Mesenchymal stem cell (in vitro differentiated cells and primary cell): ENCODE results near the gene HBD.

Experiments used
- DNase-seq: peaks from one replicate; pipeline ENCODE4 v3.0.0-alpha.2; 2013
- H2AFZ ChIP-seq: one replicate; pipeline ENCODE4 v1.6.1; 2013; ENCODE audit warnings: low read depth, mild to moderate bottlenecking, control low read depth, inconsistent platforms, low read length, moderate library complexity
- H2AK5ac ChIP-seq: 2 replicates; pipeline ENCODE4 v1.6.1; 2013; ENCODE audit warnings: low read length, moderate library complexity, mild to moderate bottlenecking, inconsistent platforms; ENCODE audit not compliant: severe bottlenecking
- H2BK120ac ChIP-seq: one replicate; pipeline ENCODE4 v1.6.1; 2013; ENCODE audit warnings: low read depth, mild to moderate bottlenecking, inconsistent platforms, low read length, moderate library complexity
- H2BK12ac ChIP-seq, 2 experiments: one replicate each; pipeline ENCODE4 v1.6.1; 2013; ENCODE audit warnings: inconsistent platforms in 2 of 2, low read length in 2 of 2, mild to moderate bottlenecking in 2 of 2, moderate library complexity in 2 of 2, control low read depth in 1 of 2
- H2BK15ac ChIP-seq: one replicate; pipeline ENCODE4 v1.6.1; 2013; ENCODE audit warnings: mild to moderate bottlenecking, low read depth, inconsistent platforms; ENCODE audit not compliant: poor library complexity, severe bottlenecking
- H2BK5ac ChIP-seq: 2 replicates; pipeline ENCODE4 v1.6.1; 2013; ENCODE audit warnings: low read depth, mild to moderate bottlenecking, low read length, control low read depth, inconsistent platforms; ENCODE audit not compliant: poor library complexity, severe bottlenecking
- H3K14ac ChIP-seq, 2 experiments: one replicate each; pipeline ENCODE4 v1.6.1; 2013; ENCODE audit warnings: inconsistent platforms in 2 of 2, low read length in 2 of 2, control low read depth in 1 of 2, mild to moderate bottlenecking in 1 of 2, moderate library complexity in 1 of 2
- H3K18ac ChIP-seq, 2 experiments: one replicate each; pipeline ENCODE4 v1.6.1; 2013; ENCODE audit warnings: inconsistent platforms in 2 of 2, low read length in 2 of 2, control low read depth in 1 of 2, low read depth in 1 of 2, mild to moderate bottlenecking in 1 of 2
- H3K23ac ChIP-seq, 2 experiments: one replicate each; pipeline ENCODE4 v1.6.1; 2013; ENCODE audit warnings: inconsistent platforms in 2 of 2, low read length in 2 of 2, mild to moderate bottlenecking in 2 of 2, moderate library complexity in 2 of 2, control low read depth in 1 of 2
- H3K27ac ChIP-seq: 2 replicates; pipeline ENCODE4 v1.5.1; 2013; ENCODE audit warnings: mild to moderate bottlenecking, moderate library complexity, low read length, control low read depth, inconsistent platforms; ENCODE audit not compliant: poor library complexity, severe bottlenecking
- H3K27me3 ChIP-seq, 2 experiments: 2 replicates each; pipeline versions ENCODE4 v1.6.1 to v1.7.0; 2013; ENCODE audit warnings: low read length in 2 of 2, mild to moderate bottlenecking in 2 of 2, moderate library complexity in 2 of 2, control low read depth in 1 of 2, inconsistent platforms in 1 of 2; ENCODE audit not compliant: control insufficient read depth in 1 of 2, insufficient read depth in 1 of 2
- H3K36me3 ChIP-seq, 2 experiments: 2 replicates each; pipeline versions ENCODE4 v1.6.1 to v1.7.0; 2013; ENCODE audit warnings: low read length in 2 of 2, control low read depth in 1 of 2, inconsistent platforms in 1 of 2, low read depth in 1 of 2, mild to moderate bottlenecking in 1 of 2; ENCODE audit not compliant: insufficient read depth in 2 of 2, control insufficient read depth in 1 of 2
- H3K4ac ChIP-seq, 2 experiments: one replicate each; pipeline ENCODE4 v1.6.1; 2013; ENCODE audit warnings: inconsistent platforms in 2 of 2, low read length in 2 of 2, mild to moderate bottlenecking in 2 of 2, moderate library complexity in 2 of 2, control low read depth in 1 of 2, low read depth in 1 of 2
- H3K4me1 ChIP-seq: 2 replicates; pipeline ENCODE4 v1.6.1; 2013; ENCODE audit warnings: low read depth, low read length, control low read depth; ENCODE audit not compliant: control insufficient read depth, insufficient read depth
- H3K4me2 ChIP-seq: 2 replicates; pipeline ENCODE4 v1.6.1; 2013; ENCODE audit warnings: low read length, mild to moderate bottlenecking, inconsistent platforms; ENCODE audit not compliant: poor library complexity, severe bottlenecking
- H3K4me3 ChIP-seq, 2 experiments: 2 replicates each; pipeline versions ENCODE4 v1.5.1 to v1.7.0; 2013; ENCODE audit warnings: low read length in 2 of 2, mild to moderate bottlenecking in 2 of 2, control low read depth in 1 of 2, low read depth in 1 of 2; ENCODE audit not compliant: insufficient read depth in 1 of 2
- H3K79me1 ChIP-seq: replicated peaks from 2 replicates; pipeline ENCODE4 v1.6.1; 2013; ENCODE audit warnings: mild to moderate bottlenecking, control low read depth, low read length, inconsistent platforms; ENCODE audit not compliant: poor library complexity, severe bottlenecking
- H3K9ac ChIP-seq: 2 replicates; pipeline ENCODE4 v1.7.0; 2013; ENCODE audit warnings: mild to moderate bottlenecking, low read length, moderate library complexity
- H3K9me3 ChIP-seq: 2 replicates; pipeline ENCODE4 v1.7.0; 2013; ENCODE audit warnings: mild to moderate bottlenecking, low read length; ENCODE audit not compliant: control insufficient read depth
- H4K8ac ChIP-seq: one replicate; pipeline ENCODE4 v1.6.1; 2013; ENCODE audit warnings: inconsistent platforms, mild to moderate bottlenecking, low read length, moderate library complexity
- H4K91ac ChIP-seq: one replicate; pipeline ENCODE4 v1.6.1; 2013; ENCODE audit warnings: mild to moderate bottlenecking, low read length, inconsistent platforms
- WGBS: methylation state at CpG from one replicate; pipeline ENCODE4 v1.1.7; 2013; ENCODE audit warnings: mixed read lengths; 5-methylcytosine and 5-hydroxymethylcytosine counted together

Gene HBD

DNA sequence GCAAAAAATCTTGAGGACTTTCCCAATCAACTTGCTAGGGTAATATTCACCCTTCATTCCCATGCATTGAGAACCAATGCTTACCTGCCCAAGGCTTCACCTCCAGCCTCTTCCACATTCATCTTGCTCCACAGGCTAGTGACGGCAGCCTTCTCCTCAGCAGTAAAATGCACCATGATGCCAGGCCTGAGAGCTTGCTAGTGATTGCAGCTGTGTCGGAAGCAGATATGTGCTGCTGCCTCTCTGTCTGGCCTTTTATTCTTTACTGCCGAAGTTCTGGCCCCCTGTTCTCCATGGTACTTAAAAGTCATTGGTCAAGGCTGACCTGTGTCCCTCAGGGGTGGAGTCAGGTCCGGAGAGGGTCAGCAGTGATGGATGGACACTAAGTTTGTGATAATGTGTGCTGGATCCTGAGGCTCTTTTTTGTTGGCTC, 35.4 kb upstream of the HBD start, which contains the start of gene HBE1:
HBE1 (minus strand) TSS at position 231 of the 433 bp plus-strand sequence; CDS start at position 176, 55 bp downstream.
- no peak within 1 kb of the TSS for H4K91ac ChIP-seq
- H3K27ac ChIP-seq, result no peak within 1 kb of the TSS
- H2BK120ac ChIP-seq, result no peak within 1 kb of the TSS
- H3K27me3 ChIP-seq, result no peaks in the 10 kb centered on the region
- H2AFZ ChIP-seq, result no peak within 1 kb of the TSS
- H3K18ac ChIP-seq, result no peak within 1 kb of the TSS
- DNase-seq, result no peak
- H3K79me1 ChIP-seq, result no peaks in the 10 kb centered on the region
- H3K9ac ChIP-seq, result no peak within 1 kb of the TSS
- 84% methylated on average over 3 of the region's 4 CpGs for whole genome bisulfite sequencing
- H3K9me3 ChIP-seq, result no peaks in the 10 kb centered on the region
- no peak within 1 kb of the TSS for H3K14ac ChIP-seq
- no peak within 1 kb of the TSS for H2BK12ac ChIP-seq
- no peak within 1 kb of the TSS for H3K4me2 ChIP-seq
- H2AK5ac ChIP-seq, result no peak within 1 kb of the TSS
- no peak within 1 kb of the TSS for H2BK5ac ChIP-seq
- H3K4me1 ChIP-seq, result peaks cover 1% of the 10 kb centered on the region
- no peak within 1 kb of the TSS for H2BK15ac ChIP-seq
- H3K4me3 ChIP-seq, result no peak within 1 kb of the TSS
- no peak within 1 kb of the TSS for H3K4ac ChIP-seq
- no peaks in the 10 kb centered on the region for H3K36me3 ChIP-seq
- H3K23ac ChIP-seq, result no peak within 1 kb of the TSS
- no peak within 1 kb of the TSS for H4K8ac ChIP-seq

GRCh38 chr11:5267033-5267563, 32.8 kb upstream of the HBD start:
- no peak for DNase-seq
- no peaks in the 10 kb centered on the region for H3K36me3 ChIP-seq
- H3K79me1 ChIP-seq, result no peaks in the 10 kb centered on the region
- no peak overlapping the region for H2BK15ac ChIP-seq
- H4K8ac ChIP-seq, result no peak overlapping the region
- no peak overlapping the region for H2BK120ac ChIP-seq
- H2AK5ac ChIP-seq, result no peak overlapping the region
- no peak overlapping the region for H4K91ac ChIP-seq
- no peaks in the 10 kb centered on the region for H3K27me3 ChIP-seq
- no peak overlapping the region for H2BK5ac ChIP-seq
- H3K23ac ChIP-seq, result no peak overlapping the region
- H3K4me1 ChIP-seq, result peaks cover 1% of the 10 kb centered on the region
- WGBS, result 98% methylated on average over 2 of the region's 2 CpGs
- no peak overlapping the region for H3K18ac ChIP-seq
- H3K14ac ChIP-seq, result no peak overlapping the region
- H3K9me3 ChIP-seq, result no peaks in the 10 kb centered on the region
- H3K4me3 ChIP-seq, result no peak overlapping the region
- no peak overlapping the region for H3K9ac ChIP-seq
- no peak overlapping the region for H2AFZ ChIP-seq
- H3K27ac ChIP-seq, result no peak overlapping the region
- H3K4me2 ChIP-seq, result no peak overlapping the region
- H2BK12ac ChIP-seq, result no peak overlapping the region
- H3K4ac ChIP-seq, result no peak overlapping the region

DNA sequence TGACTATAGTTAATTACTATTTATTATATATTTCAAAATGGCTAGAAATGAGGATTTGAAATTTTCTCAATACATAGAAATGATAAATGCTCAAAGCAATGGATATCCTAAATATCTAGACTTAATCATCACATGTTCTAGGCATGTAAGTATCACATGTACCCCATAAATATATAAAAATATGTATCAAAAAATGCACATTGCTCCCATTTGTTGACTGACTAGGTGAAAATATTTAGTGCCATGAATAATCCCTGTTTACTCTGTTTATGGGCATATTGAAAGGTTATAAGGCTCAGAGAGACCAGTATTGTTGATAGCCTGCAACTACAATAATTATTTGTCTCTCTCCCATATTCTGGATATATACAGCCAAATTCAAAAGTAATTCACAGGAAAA, 32.3 kb upstream of the HBD start:
- no peak overlapping the region for H3K4ac ChIP-seq
- H3K23ac ChIP-seq, result no peak overlapping the region
- H3K27me3 ChIP-seq, result no peaks in the 10 kb centered on the region
- H3K18ac ChIP-seq, result no peak overlapping the region
- no peak overlapping the region for H2BK15ac ChIP-seq
- H3K4me2 ChIP-seq, result no peak overlapping the region
- no peak overlapping the region for H2AK5ac ChIP-seq
- no peak overlapping the region for H3K14ac ChIP-seq
- no peak overlapping the region for H2BK5ac ChIP-seq
- H2BK12ac ChIP-seq, result no peak overlapping the region
- H3K36me3 ChIP-seq, result no peaks in the 10 kb centered on the region
- no peak for DNase-seq
- no peak overlapping the region for H4K91ac ChIP-seq
- H3K27ac ChIP-seq, result no peak overlapping the region
- H4K8ac ChIP-seq, result no peak overlapping the region
- H3K9me3 ChIP-seq, result no peaks in the 10 kb centered on the region
- no peak overlapping the region for H3K4me3 ChIP-seq
- H3K79me1 ChIP-seq, result no peaks in the 10 kb centered on the region
- H3K9ac ChIP-seq, result no peak overlapping the region
- H2BK120ac ChIP-seq, result no peak overlapping the region
- H2AFZ ChIP-seq, result no peak overlapping the region
- peaks cover 1% of the 10 kb centered on the region for H3K4me1 ChIP-seq

DNA sequence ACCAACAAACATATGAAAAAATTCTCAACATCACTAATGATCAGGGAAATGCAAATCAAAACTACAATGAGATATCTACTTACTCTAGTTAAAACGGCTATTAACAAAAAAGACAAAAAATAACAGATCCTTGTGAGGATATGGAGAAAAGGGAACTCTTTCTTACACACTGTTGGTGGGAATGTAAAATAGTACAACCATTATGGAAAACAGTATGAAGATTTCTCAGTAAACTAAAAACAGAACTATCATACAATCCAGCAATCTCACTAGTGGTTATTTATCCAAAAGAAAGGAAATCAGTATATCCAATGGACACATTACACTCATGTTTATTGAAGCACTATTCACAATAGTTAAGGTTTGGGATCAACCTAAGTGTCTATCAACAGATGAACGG, 31.5 kb upstream of the HBD start:
- H3K4me1 ChIP-seq, result peaks cover 1% of the 10 kb centered on the region
- no peak overlapping the region for H4K91ac ChIP-seq
- no peak overlapping the region for H2BK120ac ChIP-seq
- H3K18ac ChIP-seq, result no peak overlapping the region
- H2BK5ac ChIP-seq, result no peak overlapping the region
- no peaks in the 10 kb centered on the region for H3K9me3 ChIP-seq
- H2BK15ac ChIP-seq, result no peak overlapping the region
- no peak overlapping the region for H3K27ac ChIP-seq
- no peak overlapping the region for H2BK12ac ChIP-seq
- H3K4me2 ChIP-seq, result no peak overlapping the region
- WGBS, result no CpG with 5 or more reads among the region's 2 CpGs
- no peaks in the 10 kb centered on the region for H3K79me1 ChIP-seq
- H3K27me3 ChIP-seq, result no peaks in the 10 kb centered on the region
- no peak overlapping the region for H3K23ac ChIP-seq
- no peak overlapping the region for H3K14ac ChIP-seq
- no peak overlapping the region for H2AK5ac ChIP-seq
- H3K9ac ChIP-seq, result no peak overlapping the region
- H4K8ac ChIP-seq, result no peak overlapping the region
- no peak overlapping the region for H3K4me3 ChIP-seq
- no peak overlapping the region for H3K4ac ChIP-seq
- H3K36me3 ChIP-seq, result no peaks in the 10 kb centered on the region
- no peak for DNase-seq
- H2AFZ ChIP-seq, result no peak overlapping the region
